Transverse colon (tissue), 4 donors: Measurements from ENCODE around the gene INHBC. TPM values are rescaled to one million over a fixed set of nuclear protein-coding genes. Genes with fewer than 3 reads are reported as not detected.

Experiments used
- DNase-seq: peaks from one replicate; pipeline ENCODE4 v3.0.0-alpha.2; 2019
- H3K27ac ChIP-seq, 4 donors: fragments of 200-600 bp; sonication (generic); 2 replicates each; pipeline ENCODE4 v1.5.1; 2016 to 2018; ENCODE audit warnings: inconsistent platforms in 4 of 4
- H3K27me3 ChIP-seq: fragments of 200-600 bp; sonication (generic); 2 replicates; pipeline ENCODE4 v1.5.1; 2017; ENCODE audit warnings: inconsistent platforms
- H3K36me3 ChIP-seq, 4 donors: fragments of 200-600 bp; sonication (generic); 2 replicates each; pipeline ENCODE4 v1.5.1; 2017 to 2019; ENCODE audit warnings: inconsistent platforms in 4 of 4
- H3K4me1 ChIP-seq, 4 donors: fragments of 200-600 bp; sonication (generic); 2 replicates each; pipeline ENCODE4 v1.5.1; 2017 to 2020; ENCODE audit warnings: inconsistent platforms in 4 of 4
- H3K4me3 ChIP-seq, 4 donors: fragments of 200-600 bp; sonication (generic); 1 replicate in 1 of 4; 2 replicates in 3 of 4; pipeline versions ENCODE4 v1.5.1 to v1.6.1; 2017 to 2019; ENCODE audit warnings: inconsistent platforms in 4 of 4
- H3K9me3 ChIP-seq, 2 donors: fragments of 200-600 bp; sonication (generic); 2 replicates each; pipeline ENCODE4 v1.5.1; 2017 to 2019; ENCODE audit warnings: inconsistent platforms in 2 of 2
- CTCF ChIP-seq, 5 experiments: fragments of 200-600 bp in 3 of 5; fragments of 450-650 bp in 2 of 5; sonication (generic) in 3 of 5; IDR thresholded peaks; 1 replicate in 2 of 5; 2 replicates in 3 of 5; pipeline ENCODE4 v1.5.1; 2016 to 2017; ENCODE audit warnings: antibody characterized with exemption in 5 of 5, inconsistent platforms in 3 of 5, mild to moderate bottlenecking in 2 of 5, moderate library complexity in 1 of 5
- EP300 ChIP-seq: sonication (generic); formaldehyde crosslinking; IDR thresholded peaks from one replicate; pipeline ENCODE4 v1.6.1; 2017; ENCODE audit warnings: antibody characterized with exemption, low read depth
- POLR2A ChIP-seq: fragments of 450-650 bp; IDR thresholded peaks from one replicate; pipeline ENCODE4 v1.6.1; 2016; ENCODE audit warnings: antibody characterized with exemption, mild to moderate bottlenecking, moderate library complexity
- POLR2AphosphoS5 ChIP-seq, 3 donors: sonication (generic); formaldehyde crosslinking; IDR thresholded peaks; one replicate each; pipeline ENCODE4 v1.6.1; 2016; ENCODE audit warnings: antibody characterized with exemption in 3 of 3
- WGBS, 2 donors: methylation state at CpG; one replicate each; pipeline ENCODE4 v1.1.5; 2018; ENCODE audit warnings: low coverage in 1 of 2; 5-methylcytosine and 5-hydroxymethylcytosine counted together
- in situ Hi-C, 4 donors: fragments of 200-750 bp; cut with MboI; loops; one replicate each; pipeline versions ENCODE4 v1.15.0 to v1.15.1; 2017; ENCODE audit warnings: low sequenced_read_pairs in 3 of 4, low pct_ligation_motif_present in 1 of 4, low pct_unique_long_range_greater_than_20kb in 1 of 4
- intact Hi-C: fragments of 100-400 bp; cut with DNase I; formaldehyde crosslinking; loops from one replicate; pipeline ENCODE4 v1.15.1; 2023; ENCODE audit warnings: low total_unique reads
- total RNA-seq, 4 donors: library from RNA; depleted of rRNA; stranded (reverse); fragments of >200 nt; gene quantifications; one replicate each; pipeline ENCODE4 v1.1.0, GENCODE V29; 2016

Gene INHBC
- total RNA-seq, 4 donors from 2014 or later = not detected

- Histone ChIP-seq H3K4me3 (peak overlapping the region in 2 of 4 donors; percentile 23 to 44), H3K27ac (peak overlapping the region; percentile 65 to 81 (median 78)), H3K36me3 (no peaks in the 10 kb centered on the region), H3K9me3 (no peaks in the 10 kb centered on the region), H3K27me3 (peaks cover 87% of the 10 kb centered on the region), H3K4me1 (peaks cover 15 to 33% (median 16%) of the 10 kb centered on the region in 4 donors)
- intact Hi-C loops (loop anchor here (1.0 kb wide), 1 partner anchor 46 kb away; no protein-coding TSS in a partner anchor), in situ Hi-C loops (no loop called here)
- WGBS, 2 donors = 61 to 70% methylated on average over 5 to 15 of the region's 15 CpGs
- no peak for DNase-seq
- TF ChIP-seq POLR2AphosphoS5 (IDR thresholded peaks at IDR 0.05) = no peak
- no peak for TF ChIP-seq EP300
- TF ChIP-seq POLR2A = no peak
- TF ChIP-seq CTCF (IDR thresholded peaks at IDR 0.05) = no peak
These were observed 42.6 kb downstream of the INHBC start for GRCh38 chr12:57476993-57477709.

- H3K4me3 ChIP-seq = peak overlapping the region in 2 of 4 donors; percentile 23 to 44
- no peaks in the 10 kb centered on the region for H3K36me3 ChIP-seq
- intact Hi-C loops = no loop called here
- H3K27me3 ChIP-seq = peaks cover 87% of the 10 kb centered on the region
- H3K4me1 ChIP-seq = peaks cover 15 to 33% (median 16%) of the 10 kb centered on the region in 4 donors
- H3K9me3 ChIP-seq = no peaks in the 10 kb centered on the region
- H3K27ac ChIP-seq = peak overlapping the region; percentile 65 to 81 (median 78)
- in situ Hi-C loops = no loop called here
- TF ChIP-seq EP300 (no peak), CTCF (IDR thresholded peaks at IDR 0.05) (no peak), POLR2A (no peak), POLR2AphosphoS5 (IDR thresholded peaks at IDR 0.05) (no peak)
- 40 to 59% methylated on average over 7 to 12 of the region's 12 CpGs for WGBS, 2 donors
- DNase-seq = no peak
These were observed 43.4 kb downstream of the INHBC start for GRCh38 chr12:57477710-57478681.

GRCh38 chr12:57479043-57479375, 44.4 kb downstream of the INHBC start:
- Histone ChIP-seq H3K9me3 (no peaks in the 10 kb centered on the region), H3K4me1 (peaks cover 15 to 33% (median 16%) of the 10 kb centered on the region in 4 donors), H3K27ac (peak overlapping the region; percentile 65 to 81 (median 78)), H3K27me3 (peaks cover 77% of the 10 kb centered on the region), H3K36me3 (no peaks in the 10 kb centered on the region), H3K4me3 (peak overlapping the region in 1 of 4 donors; percentile 44)
- intact Hi-C loops (no loop called here), in situ Hi-C loops (no loop called here)
- TF ChIP-seq CTCF (IDR thresholded peaks at IDR 0.05) = no peak
- TF ChIP-seq EP300 = no peak
- TF ChIP-seq POLR2AphosphoS5 (IDR thresholded peaks at IDR 0.05) = no peak
- TF ChIP-seq POLR2A = no peak
- 58 to 74% methylated on average over 2 to 10 of the region's 10 CpGs for WGBS, 2 donors
- no peak for DNase-seq
